Endothelial cell of umbilical vein (primary cell): ENCODE data around the gene PLS1.
A peak's percentile ranks its signal among the peaks of the same experiment; 100 is the strongest.

ENCODE experiments used
- CTCF ChIP-seq, 2 donors: IDR thresholded peaks; 1 replicate in 1 of 2; 2 replicates in 1 of 2; pipeline ENCODE4 v1.5.1; 2011; ENCODE audit warnings: low read length in 2 of 2, mild to moderate bottlenecking in 2 of 2, moderate library complexity in 2 of 2, control low read depth in 1 of 2, inconsistent platforms in 1 of 2, low read depth in 1 of 2; ENCODE audit not compliant: insufficient read depth in 1 of 2; ENCODE audit errors: extremely low read depth in 1 of 2
- EZH2 ChIP-seq: IDR thresholded peaks from 2 replicates; pipeline ENCODE4 v1.6.1; 2012; ENCODE audit warnings: borderline replicate concordance, low read depth, mild to moderate bottlenecking, moderate library complexity, low read length, inconsistent platforms; ENCODE audit not compliant: severe bottlenecking
- POLR2A ChIP-seq: IDR thresholded peaks from 2 replicates; pipeline ENCODE4 v1.6.1; 2012; ENCODE audit warnings: low read depth, mild to moderate bottlenecking, control low read depth, low read length
- POLR2AphosphoS5 ChIP-seq: IDR thresholded peaks from 2 replicates; pipeline ENCODE4 v1.6.1; 2012; ENCODE audit warnings: low read depth, mild to moderate bottlenecking, control low read depth, low read length, moderate library complexity; ENCODE audit not compliant: insufficient read depth

GRCh38 chr3:142586803-142587406 lies 9.3 kb upstream of the PLS1 start:
- TF ChIP-seq POLR2AphosphoS5 (no peak), CTCF (IDR thresholded peaks at IDR 0.05; ENCODE audit: extremely low read depth in 1 of 2, insufficient read depth in 1 of 2, low read depth in 1 of 2, low read length in 2 of 2) (peak; percentile 46 to 57), EZH2 (no peak), POLR2A (no peak)
